ENCODE data around the gene CD40. TPM values are rescaled to one million over a fixed set of nuclear protein-coding genes. Genes with fewer than 3 reads are reported as not detected.

CD40 gene
- polyA plus RNA-seq, 1 donor: 5.0 TPM

GRCh38 chr20:46122071-46122470 is 4.0 kb downstream of the CD40 start:
- no peak for DNase-seq

GRCh38 chr20:46122516-46123481 is 4.7 kb downstream of the CD40 start:
- no peak for DNase-seq

GRCh38 chr20:46123482-46124245 is 5.5 kb downstream of the CD40 start:
- DNase-seq: no peak

- no peak for DNase-seq
These were observed 8.4 kb downstream of the CD40 start for GRCh38 chr20:46126440-46127056.

GRCh38 chr20:46127396-46128010 is 9.4 kb downstream of the CD40 start:
- no peak for DNase-seq

GRCh38 chr20:46128310-46129151 is 10.4 kb downstream of the CD40 start:
- DNase-seq: peak; percentile 20

- DNase-seq: no peak
These were observed 11.9 kb downstream of the CD40 start for GRCh38 chr20:46129955-46130481.

GRCh38 chr20:46130534-46130933 is 12.4 kb downstream of the CD40 start:
- DNase-seq: no peak

- no peak for DNase-seq
These were observed 13.3 kb downstream of the CD40 start for GRCh38 chr20:46131396-46131795.

- peak; percentile 50 for DNase-seq
These were observed 14.6 kb downstream of the CD40 start for GRCh38 chr20:46132705-46133120.

- DNase-seq: no peak
These were observed 16.0 kb downstream of the CD40 start for GRCh38 chr20:46133886-46134654.

- DNase-seq: no peak
These were observed 16.6 kb downstream of the CD40 start for GRCh38 chr20:46134716-46135115.

GRCh38 chr20:46135856-46136633 is 17.9 kb downstream of the CD40 start:
- DNase-seq: no peak

GRCh38 chr20:46137816-46138215 is 19.7 kb downstream of the CD40 start:
- DNase-seq: no peak

GRCh38 chr20:46139266-46139889 is 21.3 kb downstream of the CD40 start:
- no peak for DNase-seq

GRCh38 chr20:46139908-46140482 is 21.9 kb downstream of the CD40 start:
- DNase-seq: no peak

GRCh38 chr20:46142124-46142523 is 24.0 kb downstream of the CD40 start:
- DNase-seq: no peak

- DNase-seq: no peak
These were observed 26.4 kb downstream of the CD40 start for GRCh38 chr20:46144432-46145025.

Measured in left kidney (tissue), 2 donors.